ENCODE results near the gene PTPRA. TPM values are rescaled to one million over a fixed set of nuclear protein-coding genes. Genes with fewer than 3 reads are reported as not detected.

Gene PTPRA
- total and polyA plus RNA-seq, 10 of the 15 experiments (the other 5 are each of a cell fraction or from before 2014, with no cell fraction given) = 3.9 to 62.1 (median 34.6) TPM

DNA sequence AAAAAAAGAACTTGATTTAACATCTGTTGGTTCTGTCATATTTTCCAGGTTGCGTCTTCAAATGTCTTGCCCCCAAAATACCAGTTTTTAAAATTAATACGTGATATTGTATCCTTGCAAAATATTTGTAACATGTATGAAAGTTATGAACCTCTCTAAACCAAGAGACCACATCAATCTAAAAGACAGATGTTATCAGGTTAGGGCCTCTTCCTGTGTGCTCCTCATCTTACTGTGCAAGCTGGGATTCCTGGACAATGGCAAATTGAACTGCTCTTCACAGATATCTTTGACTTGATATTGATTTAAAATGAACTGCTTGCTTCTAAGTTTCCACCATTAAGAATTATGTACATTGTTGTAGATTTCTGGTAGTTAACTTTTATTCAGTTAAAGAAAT, 47.5 kb upstream of the PTPRA start (continued):
- TF ChIP-seq, protein P1, sequence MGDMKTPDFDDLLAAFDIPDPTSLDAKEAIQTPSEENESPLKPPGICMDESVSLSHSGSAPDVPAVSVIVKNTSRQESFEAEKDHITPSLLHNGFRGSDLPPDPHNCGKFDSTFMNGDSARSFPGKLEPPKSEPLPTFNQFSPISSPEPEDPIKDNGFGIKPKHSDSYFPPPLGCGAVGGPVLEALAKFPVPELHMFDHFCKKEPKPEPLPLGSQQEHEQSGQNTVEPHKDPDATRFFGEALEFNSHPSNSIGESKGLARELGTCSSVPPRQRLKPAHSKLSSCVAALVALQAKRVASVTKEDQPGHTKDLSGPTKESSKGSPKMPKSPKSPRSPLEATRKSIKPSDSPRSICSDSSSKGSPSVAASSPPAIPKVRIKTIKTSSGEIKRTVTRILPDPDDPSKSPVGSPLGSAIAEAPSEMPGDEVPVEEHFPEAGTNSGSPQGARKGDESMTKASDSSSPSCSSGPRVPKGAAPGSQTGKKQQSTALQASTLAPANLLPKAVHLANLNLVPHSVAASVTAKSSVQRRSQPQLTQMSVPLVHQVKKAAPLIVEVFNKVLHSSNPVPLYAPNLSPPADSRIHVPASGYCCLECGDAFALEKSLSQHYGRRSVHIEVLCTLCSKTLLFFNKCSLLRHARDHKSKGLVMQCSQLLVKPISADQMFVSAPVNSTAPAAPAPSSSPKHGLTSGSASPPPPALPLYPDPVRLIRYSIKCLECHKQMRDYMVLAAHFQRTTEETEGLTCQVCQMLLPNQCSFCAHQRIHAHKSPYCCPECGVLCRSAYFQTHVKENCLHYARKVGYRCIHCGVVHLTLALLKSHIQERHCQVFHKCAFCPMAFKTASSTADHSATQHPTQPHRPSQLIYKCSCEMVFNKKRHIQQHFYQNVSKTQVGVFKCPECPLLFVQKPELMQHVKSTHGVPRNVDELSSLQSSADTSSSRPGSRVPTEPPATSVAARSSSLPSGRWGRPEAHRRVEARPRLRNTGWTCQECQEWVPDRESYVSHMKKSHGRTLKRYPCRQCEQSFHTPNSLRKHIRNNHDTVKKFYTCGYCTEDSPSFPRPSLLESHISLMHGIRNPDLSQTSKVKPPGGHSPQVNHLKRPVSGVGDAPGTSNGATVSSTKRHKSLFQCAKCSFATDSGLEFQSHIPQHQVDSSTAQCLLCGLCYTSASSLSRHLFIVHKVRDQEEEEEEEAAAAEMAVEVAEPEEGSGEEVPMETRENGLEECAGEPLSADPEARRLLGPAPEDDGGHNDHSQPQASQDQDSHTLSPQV (IDR thresholded peaks at IDR 0.05) = no peak
- no peak for TF ChIP-seq CHD2 (IDR thresholded peaks at IDR 0.05; ENCODE audit: borderline replicate concordance, low read depth, low read length)
- no peak for TF ChIP-seq POLR2A (IDR thresholded peaks at IDR 0.05; ENCODE audit: low read depth, low read length)
- TF ChIP-seq ETV6 (conservative IDR thresholded peaks at IDR 0.05 in 1 of 2, IDR thresholded peaks at IDR 0.05 in 1 of 2; ENCODE audit: borderline replicate concordance in 1 of 2, low read depth in 1 of 2) = no peak
- TF ChIP-seq IKZF1 (conservative IDR thresholded peaks at IDR 0.05) = no peak

DNA sequence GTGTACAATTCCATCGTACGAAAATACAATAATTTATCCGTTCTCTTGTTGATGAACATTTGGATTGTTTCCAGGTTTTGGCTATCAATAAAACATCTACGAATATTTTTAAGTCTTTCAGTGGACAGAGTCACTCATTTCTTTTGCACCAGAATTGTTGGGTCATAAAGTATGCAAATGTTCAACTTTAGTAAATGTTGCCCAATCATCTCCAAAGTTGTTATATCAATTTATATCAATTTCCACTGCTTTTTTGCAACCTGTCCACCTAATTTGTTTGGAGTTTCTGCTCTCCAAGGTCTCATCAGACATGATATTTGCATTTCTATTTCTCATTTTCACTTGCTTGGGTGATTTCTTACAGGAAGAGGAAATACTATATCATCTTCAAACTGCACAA, 46.6 kb upstream of the PTPRA start:
- CTCF ChIA-PET = interaction anchor here (0.6 to 0.7 kb wide), 2 partner anchors 181 to 562 kb away, joined by 3 to 4 read pairs; no protein-coding TSS in a partner anchor
- Histone ChIP-seq H3K27ac (ENCODE audit: control insufficient read depth, insufficient read depth) (no peak overlapping the region), H3K9me3 (replicated peaks; ENCODE audit: control insufficient read depth, insufficient read depth, low read length) (no peaks in the 10 kb centered on the region), H3K4me2 (ENCODE audit: control insufficient read depth, insufficient read depth) (no peak overlapping the region), H3K9ac (ENCODE audit: control insufficient read depth, insufficient read depth, low read length) (no peak overlapping the region), H3K4me1 (ENCODE audit: control insufficient read depth, insufficient read depth, low read length) (no peaks in the 10 kb centered on the region; the same call in 1 of the 2 replicates), H3K4me3 (no peak overlapping the region), H3K36me3 (ENCODE audit: control insufficient read depth in 2 of 2, insufficient read depth in 2 of 2, low read length in 1 of 2) (no peaks in the 10 kb centered on the region), H3K27me3 (replicated peaks in 1 of 2; ENCODE audit: control insufficient read depth in 2 of 2, insufficient read depth in 2 of 2, low read length in 1 of 2) (no peaks in the 10 kb centered on the region), H4K20me1 (ENCODE audit: control insufficient read depth, insufficient read depth) (no peaks in the 10 kb centered on the region), H3K79me2 (ENCODE audit: control insufficient read depth, insufficient read depth, low read length) (no peaks in the 10 kb centered on the region), H2AFZ (ENCODE audit: control insufficient read depth, low read depth, low read length) (no peak overlapping the region)
- in situ Hi-C loops (cut with MboI) (no loop called here), intact Hi-C loops (cut with micrococcal nuclease; ENCODE audit: unreplicated experiment) (no loop called here)
- TF ChIP-seq EED (IDR thresholded peaks at IDR 0.05; ENCODE audit: low read depth) (no peak), TAF1 (IDR thresholded peaks at IDR 0.05; ENCODE audit: borderline replicate concordance, low read depth, low read length) (no peak), CHD4 (IDR thresholded peaks at IDR 0.05) (no peak), NFYB (IDR thresholded peaks at IDR 0.05; ENCODE audit: insufficient read depth, low read depth, low read length) (no peak), CEBPB (IDR thresholded peaks at IDR 0.05; ENCODE audit: borderline replicate concordance in 1 of 2, low read depth in 2 of 2, low read length in 2 of 2) (no peak), EP300 (IDR thresholded peaks at IDR 0.05; ENCODE audit: borderline replicate concordance in 1 of 2, control insufficient read depth in 1 of 2, low read depth in 2 of 2, low read length in 2 of 2) (no peak)
- TF ChIP-seq, protein P1 (IDR thresholded peaks at IDR 0.05) = no peak
- TF ChIP-seq, protein P2, sequence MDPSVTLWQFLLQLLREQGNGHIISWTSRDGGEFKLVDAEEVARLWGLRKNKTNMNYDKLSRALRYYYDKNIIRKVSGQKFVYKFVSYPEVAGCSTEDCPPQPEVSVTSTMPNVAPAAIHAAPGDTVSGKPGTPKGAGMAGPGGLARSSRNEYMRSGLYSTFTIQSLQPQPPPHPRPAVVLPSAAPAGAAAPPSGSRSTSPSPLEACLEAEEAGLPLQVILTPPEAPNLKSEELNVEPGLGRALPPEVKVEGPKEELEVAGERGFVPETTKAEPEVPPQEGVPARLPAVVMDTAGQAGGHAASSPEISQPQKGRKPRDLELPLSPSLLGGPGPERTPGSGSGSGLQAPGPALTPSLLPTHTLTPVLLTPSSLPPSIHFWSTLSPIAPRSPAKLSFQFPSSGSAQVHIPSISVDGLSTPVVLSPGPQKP (IDR thresholded peaks at IDR 0.05; ENCODE audit: low read depth, low read length) = no peak
- POLR2A ChIA-PET = no interaction called here
- RAD21 ChIA-PET (ENCODE audit: unreplicated experiment) = no interaction called here
- DNase-seq (ENCODE audit: low read depth, low spot score) (no peak), FAIRE-seq (no peak), ATAC-seq (no peak)
- SMC1A ChIA-PET (ENCODE audit: uncharacterized antibody, unreplicated experiment) = no interaction called here
- WGBS (ENCODE audit: insufficient coverage, insufficient replicate concordance, low lambda C conversion rate, missing lambda C conversion rate) = 31% methylated on average over 4 of the region's 4 CpGs
- BruUV-seq (replicated peaks) = no TSS peak
